ACC112 (cell line): ENCODE data around the gene IFT22.
"Not testable (repeated sequence)": the region's sequence is repeated elsewhere in the genome, so short reads cannot be mapped to it uniquely, and the experiment has no call there.

ENCODE experiments used
- H2AFZ ChIP-seq: fragments of 200-600 bp; sonication (generic); one replicate; pipeline ENCODE4 v1.6.0; 2017; ENCODE audit warnings: antibody characterized with exemption, low read length; ENCODE audit not compliant: unreplicated experiment
- H3K27ac ChIP-seq: fragments of 200-600 bp; sonication (generic); 2 replicates; pipeline ENCODE4 v1.5.1; 2014; ENCODE audit warnings: low read depth, mild to moderate bottlenecking, antibody characterized with exemption, low read length, moderate library complexity
- H3K27me3 ChIP-seq: fragments of 200-600 bp; sonication (generic); 2 replicates; pipeline ENCODE4 v1.6.1; 2014; ENCODE audit warnings: mild to moderate bottlenecking, antibody characterized with exemption, low read length, moderate library complexity, mixed read lengths; ENCODE audit not compliant: insufficient read depth
- H3K36me3 ChIP-seq: fragments of 200-600 bp; sonication (generic); 2 replicates; pipeline ENCODE4 v1.6.1; 2016; ENCODE audit warnings: mild to moderate bottlenecking, antibody characterized with exemption, low read length, moderate library complexity, mixed read lengths; ENCODE audit not compliant: insufficient read depth
- H3K4me1 ChIP-seq: fragments of 200-600 bp; sonication (generic); one replicate; pipeline ENCODE4 v1.6.1; 2016; ENCODE audit warnings: low read length, mixed read lengths; ENCODE audit not compliant: insufficient read depth, unreplicated experiment, control insufficient read depth
- H3K4me3 ChIP-seq: fragments of 200-600 bp; sonication (generic); 2 replicates; pipeline ENCODE4 v1.5.1; 2014; ENCODE audit warnings: mild to moderate bottlenecking, low read depth, low read length
- H3K79me2 ChIP-seq: fragments of 200-600 bp; sonication (generic); one replicate; pipeline ENCODE4 v1.6.0; 2016; ENCODE audit warnings: low read length; ENCODE audit not compliant: control insufficient read depth, unreplicated experiment, insufficient read depth

The IFT22 gene

GRCh38 chr7:101293069-101294021 is 28.3 kb downstream of the IFT22 start:
- not testable (repeated sequence) for H3K27ac ChIP-seq, H3K36me3 ChIP-seq, H2AFZ ChIP-seq, H3K4me1 ChIP-seq, H3K79me2 ChIP-seq, H3K4me3 ChIP-seq
- H3K27me3 ChIP-seq: peaks cover 21% of the 10 kb centered on the region

DNA sequence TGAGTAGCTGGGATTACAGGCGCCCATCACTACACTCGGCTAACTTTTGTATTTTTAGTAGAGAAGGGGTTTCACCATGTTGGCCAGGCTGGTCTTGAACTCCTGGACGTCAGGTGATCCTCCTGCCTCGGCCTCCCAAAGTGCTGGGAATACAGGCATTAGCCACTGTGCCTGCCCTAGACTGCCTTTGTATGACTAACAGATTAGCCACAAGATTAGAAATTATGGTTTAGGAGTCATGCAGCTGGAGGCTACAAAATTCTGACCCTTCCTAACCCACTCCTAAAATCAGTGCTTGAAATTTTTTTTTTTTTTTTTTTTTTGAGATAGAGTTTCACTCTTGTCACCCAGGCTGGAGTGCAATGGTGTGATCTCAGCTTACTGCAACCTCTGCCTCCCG is 29.0 kb downstream of the IFT22 start:
- not testable (repeated sequence) for H3K4me3 ChIP-seq, H3K79me2 ChIP-seq, H3K36me3 ChIP-seq, H2AFZ ChIP-seq, H3K4me1 ChIP-seq, H3K27ac ChIP-seq
- H3K27me3 ChIP-seq: peaks cover 22% of the 10 kb centered on the region

DNA sequence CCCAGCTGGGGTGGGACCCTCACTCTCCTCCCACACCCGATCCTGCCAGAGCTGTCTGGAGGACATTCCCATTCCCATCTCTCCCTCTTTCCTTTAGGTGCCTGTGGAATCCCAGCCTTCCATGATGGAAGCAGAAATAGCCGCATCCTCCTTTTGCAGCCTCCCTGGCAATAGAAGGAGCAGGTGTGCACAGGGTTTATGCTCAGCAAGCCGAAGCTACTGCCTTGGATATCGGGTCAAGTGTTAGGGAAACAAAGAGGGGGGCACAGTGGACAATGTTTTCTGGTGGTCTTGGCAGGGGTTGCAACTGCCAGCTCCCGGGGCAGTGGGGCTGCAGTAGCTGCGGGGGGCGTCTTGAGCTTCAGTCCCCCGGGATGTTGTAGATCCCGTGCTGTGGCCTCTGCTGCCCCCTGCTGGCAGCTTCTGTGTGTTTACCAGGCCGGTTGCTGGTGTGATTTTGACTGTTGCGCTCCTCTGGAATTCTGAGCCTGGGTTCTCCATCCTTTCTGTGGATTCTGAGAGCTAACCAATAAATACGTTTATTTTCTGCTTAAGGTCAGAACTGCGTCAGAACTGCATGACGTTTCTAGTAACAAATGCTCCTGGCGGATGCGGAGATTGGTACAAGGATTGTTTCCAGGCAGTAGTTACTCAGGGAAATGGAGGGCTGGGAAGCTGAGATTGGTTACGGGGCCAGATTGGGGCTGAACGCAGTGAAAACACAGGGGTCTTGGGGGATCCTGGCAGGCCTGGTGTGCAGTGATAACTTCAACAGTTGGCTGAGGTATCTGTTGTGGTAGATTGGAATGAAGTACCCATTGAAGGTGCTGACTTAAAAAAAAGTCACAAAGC is 31.2 kb downstream of the IFT22 start:
- H3K79me2 ChIP-seq, H2AFZ ChIP-seq, H3K4me1 ChIP-seq, H3K36me3 ChIP-seq, H3K27ac ChIP-seq, H3K4me3 ChIP-seq: not testable (repeated sequence)
- peaks cover 22% of the 10 kb centered on the region for H3K27me3 ChIP-seq

DNA sequence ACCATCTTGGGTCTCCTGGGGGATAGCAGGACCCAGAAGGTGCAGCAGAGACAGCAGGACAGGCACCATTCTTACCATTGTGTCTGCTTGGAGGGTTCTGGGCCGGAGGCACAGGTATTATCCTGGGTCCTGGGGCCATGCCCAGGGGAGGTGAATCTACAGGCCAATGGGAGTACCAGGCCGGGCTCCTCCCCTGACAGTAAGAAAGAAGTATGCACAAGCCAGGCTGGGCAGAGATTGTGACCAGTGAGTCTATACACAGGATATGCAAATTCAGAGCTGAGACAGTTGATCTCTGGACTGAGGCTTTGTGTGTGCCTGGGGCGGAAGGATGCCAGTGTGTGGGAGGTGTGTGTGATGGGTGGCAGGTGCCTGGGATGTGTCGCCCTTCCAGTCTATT is 31.9 kb downstream of the IFT22 start:
- peaks cover 22% of the 10 kb centered on the region for H3K27me3 ChIP-seq
- H3K27ac ChIP-seq, H3K4me3 ChIP-seq: not testable (repeated sequence)

GRCh38 chr7:101288439-101288838 is 33.2 kb downstream of the IFT22 start:
- Histone ChIP-seq H3K27me3 (peaks cover 22% of the 10 kb centered on the region), H3K36me3 (no peaks in the 10 kb centered on the region), H3K4me3 (no peak overlapping the region), H3K4me1 (no peaks in the 10 kb centered on the region), H3K79me2 (no peaks in the 10 kb centered on the region), H2AFZ (no peak overlapping the region), H3K27ac (no peak overlapping the region)

More for the DNA sequence above, 31.9 kb downstream of the IFT22 start:
- H3K4me1 ChIP-seq, H2AFZ ChIP-seq, H3K79me2 ChIP-seq, H3K36me3 ChIP-seq: not testable (repeated sequence)

DNA sequence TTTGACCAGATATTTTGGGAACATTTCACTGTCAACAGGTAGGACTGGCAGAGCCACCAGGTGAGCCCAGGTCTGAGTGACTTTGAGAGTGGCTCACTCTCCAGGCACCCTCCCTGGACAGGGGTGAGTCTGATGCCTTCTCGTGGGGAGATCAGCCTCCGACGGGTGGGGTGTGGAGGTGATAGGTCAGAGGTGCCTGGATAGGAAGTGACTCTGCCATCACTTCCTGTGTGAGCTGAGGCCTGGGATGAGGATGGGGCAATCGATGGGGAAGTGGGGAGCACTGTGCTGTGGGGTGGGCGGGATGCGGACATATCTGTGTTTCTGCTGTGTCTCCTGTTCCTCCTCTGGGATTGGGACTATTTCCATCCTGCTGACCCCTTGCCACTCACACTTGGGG is 34.6 kb downstream of the IFT22 start:
- Histone ChIP-seq H3K36me3 (no peaks in the 10 kb centered on the region), H3K79me2 (no peaks in the 10 kb centered on the region), H3K4me1 (no peaks in the 10 kb centered on the region), H3K27me3 (peaks cover 22% of the 10 kb centered on the region), H2AFZ (no peak overlapping the region), H3K4me3 (no peak overlapping the region), H3K27ac (no peak overlapping the region)

GRCh38 chr7:101285880-101286279 is 35.7 kb downstream of the IFT22 start:
- H3K4me1 ChIP-seq, H3K4me3 ChIP-seq, H2AFZ ChIP-seq, H3K36me3 ChIP-seq, H3K27ac ChIP-seq, H3K79me2 ChIP-seq: not testable (repeated sequence)
- H3K27me3 ChIP-seq: peaks cover 21% of the 10 kb centered on the region

- no peak overlapping the region for H2AFZ ChIP-seq
- H3K4me1 ChIP-seq: no peaks in the 10 kb centered on the region
- H3K79me2 ChIP-seq: no peaks in the 10 kb centered on the region
- no peak overlapping the region for H3K4me3 ChIP-seq
- peaks cover 17% of the 10 kb centered on the region for H3K27me3 ChIP-seq
- H3K36me3 ChIP-seq: no peaks in the 10 kb centered on the region
- no peak overlapping the region for H3K27ac ChIP-seq
Observed at GRCh38 chr7:101285171-101285570, 36.4 kb downstream of the IFT22 start.

GRCh38 chr7:101280912-101281311 is 40.7 kb downstream of the IFT22 start:
- not testable (repeated sequence) for H3K4me3 ChIP-seq, H3K79me2 ChIP-seq, H3K36me3 ChIP-seq, H3K4me1 ChIP-seq, H3K27ac ChIP-seq, H3K27me3 ChIP-seq, H2AFZ ChIP-seq

DNA sequence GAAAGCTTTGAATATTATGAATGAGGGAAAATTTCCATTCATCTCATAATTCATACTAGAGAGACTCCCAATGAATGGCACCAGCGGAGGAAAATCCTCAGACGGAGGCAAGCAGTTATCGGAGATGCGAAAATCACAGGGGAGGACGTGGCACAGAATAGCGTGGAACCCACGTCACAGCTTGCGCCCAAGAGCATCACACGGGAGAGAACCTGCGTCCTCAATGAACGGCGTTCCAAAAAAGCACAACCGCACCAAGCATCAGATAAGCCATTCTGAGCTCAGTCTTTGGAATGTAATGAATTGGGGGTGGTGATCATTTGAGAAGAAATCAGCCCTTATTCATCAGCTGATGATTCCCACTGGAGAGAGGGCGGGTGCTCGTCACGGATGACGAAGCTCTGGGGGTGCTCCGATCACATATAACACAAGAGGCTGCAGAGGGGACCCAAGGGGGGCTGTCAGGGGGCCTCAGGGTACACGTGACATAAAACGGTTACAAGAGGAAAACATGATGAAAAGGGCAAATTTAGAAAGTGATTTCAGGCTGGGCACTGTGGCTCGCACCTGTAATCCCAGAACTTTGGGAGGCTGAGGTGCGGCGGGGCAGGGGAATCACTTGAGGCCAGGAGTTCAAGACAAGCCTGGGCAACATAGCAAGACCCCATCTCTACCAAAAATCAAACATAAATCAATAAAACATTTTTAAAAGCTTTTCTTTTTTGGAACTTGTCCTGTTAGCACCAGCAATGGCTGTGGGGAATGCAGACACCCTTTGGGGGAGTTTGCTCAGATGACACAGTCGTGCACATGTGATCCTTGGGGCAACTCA is 42.9 kb downstream of the IFT22 start:
- Histone ChIP-seq H3K36me3 (no peaks in the 10 kb centered on the region), H3K4me1 (no peaks in the 10 kb centered on the region), H3K79me2 (no peaks in the 10 kb centered on the region), H3K4me3 (no peak overlapping the region), H3K27me3 (peaks cover 6% of the 10 kb centered on the region; the same call in 1 of the 2 replicates), H3K27ac (no peak overlapping the region), H2AFZ (no peak overlapping the region)
